DMS79 treated with DMSO at 0.1 percent for 48 hours (cell line): ENCODE results near the gene PADI2.

ENCODE experiments used
- DNase-seq: peaks from one replicate; lab custom pipeline; 2025; lab: John Stamatoyannopoulos, UW

Gene PADI2

DNA sequence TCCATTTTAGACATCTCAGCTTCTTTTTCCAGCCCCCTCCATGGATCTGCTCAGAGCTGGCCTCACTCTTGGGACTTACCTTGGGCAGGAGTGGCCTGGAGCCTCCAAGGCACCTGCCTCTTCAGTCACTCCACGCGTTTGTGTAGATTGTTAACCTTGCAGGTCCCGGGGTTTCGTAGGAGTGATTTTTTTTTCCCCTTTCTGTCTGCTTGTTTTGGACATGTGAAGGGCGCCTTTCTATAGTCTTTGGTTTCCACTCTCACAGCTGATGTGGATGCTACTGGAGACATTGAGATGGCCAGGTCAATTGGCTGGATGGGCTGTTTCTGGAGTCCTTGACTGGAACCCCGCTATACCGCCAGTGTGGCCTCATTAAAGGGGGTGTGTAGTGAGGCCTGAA lies 63.5 kb downstream of the PADI2 start:
- DNase-seq: no peak

DNA sequence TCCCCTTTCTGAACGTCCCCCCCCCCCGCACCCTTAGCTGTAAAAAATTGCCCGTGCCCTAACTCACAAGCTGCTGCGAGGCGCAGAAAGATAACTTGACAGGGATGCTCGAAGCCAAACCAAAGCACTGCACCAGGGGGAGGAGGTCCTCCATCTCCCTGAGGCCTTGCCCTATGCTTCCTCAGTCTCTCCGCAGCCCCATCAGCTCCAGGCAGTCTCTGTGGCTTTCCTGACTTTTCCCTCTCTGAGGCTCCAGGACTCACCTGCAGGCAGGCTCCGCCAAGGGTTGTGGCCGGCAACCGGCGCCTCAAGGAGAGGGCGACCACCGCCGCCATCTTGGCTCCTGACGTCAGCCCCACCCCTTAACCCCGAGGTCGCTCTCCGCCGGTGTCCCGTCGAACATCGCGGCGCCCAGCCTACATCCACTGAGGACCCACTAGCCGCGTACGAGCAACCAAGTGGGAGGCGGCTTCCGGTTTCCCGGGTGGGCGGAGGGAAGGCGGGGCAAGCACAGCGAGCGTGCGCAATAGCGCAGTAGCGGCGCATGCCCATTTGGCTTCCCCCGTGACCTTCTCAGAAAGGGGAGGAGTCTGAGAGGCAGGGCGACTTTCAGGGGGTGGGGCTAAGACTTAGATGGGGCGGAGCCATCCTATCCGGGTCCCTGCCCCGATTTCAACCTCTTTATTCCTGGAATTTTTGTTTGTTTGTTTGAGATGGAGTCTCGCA lies 65.4 kb downstream of the PADI2 start, which contains the start of gene SDHB:
Gene SDHB (minus strand): TSS at position 348 of the 726 bp plus-strand sequence. CDS start 13 bp downstream, at position 335.
- DNase-seq: peak; percentile 96

DNA sequence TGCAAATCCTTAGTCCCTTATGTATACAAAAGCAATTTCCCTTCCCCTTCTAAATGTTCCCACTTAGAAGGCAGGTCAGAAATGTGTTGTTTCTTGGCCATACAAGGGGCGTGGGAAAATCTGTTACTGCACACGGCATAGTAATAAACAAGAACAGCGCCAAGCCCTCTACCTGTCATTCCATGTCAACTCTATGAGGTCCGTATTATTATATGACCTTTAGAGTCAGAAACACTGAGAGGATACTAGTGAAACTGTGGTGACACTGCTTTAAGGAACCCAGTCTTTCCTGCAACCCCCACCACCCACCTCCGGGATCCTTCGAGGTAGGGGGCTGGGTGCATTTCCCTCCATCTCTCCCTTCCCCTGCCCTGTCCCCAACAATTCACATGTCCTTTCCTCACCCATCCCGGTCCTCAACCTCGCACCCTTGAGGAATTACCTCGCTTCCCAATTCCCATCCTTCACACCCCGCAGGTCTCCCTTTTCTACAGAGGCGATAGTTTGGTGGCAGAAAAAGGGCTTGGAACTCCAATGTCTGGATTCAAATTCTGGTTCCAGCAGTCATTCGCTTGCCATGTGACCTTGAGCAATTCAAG lies 66.1 kb downstream of the PADI2 start:
- DNase-seq: no peak

DNA sequence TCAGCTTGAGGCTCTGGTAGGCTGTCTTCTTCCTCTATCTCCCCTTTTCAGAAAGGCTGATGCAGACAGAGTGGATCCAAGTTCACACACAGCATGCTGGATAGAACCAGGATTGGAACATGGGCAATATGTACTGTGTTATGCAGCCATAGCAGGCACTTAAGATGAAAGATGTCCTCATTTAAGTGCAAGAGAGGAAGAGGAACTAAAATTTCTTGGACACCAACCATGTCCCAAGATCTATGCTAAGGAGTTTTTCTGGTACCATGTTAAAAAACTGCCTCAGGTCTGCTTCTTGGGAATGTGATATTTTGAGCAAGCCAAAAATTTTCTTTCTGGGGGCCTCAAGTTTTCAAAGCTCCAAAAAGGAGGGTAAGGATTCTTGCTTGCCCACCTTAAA lies 66.6 kb downstream of the PADI2 start:
- DNase-seq: no peak

DNA sequence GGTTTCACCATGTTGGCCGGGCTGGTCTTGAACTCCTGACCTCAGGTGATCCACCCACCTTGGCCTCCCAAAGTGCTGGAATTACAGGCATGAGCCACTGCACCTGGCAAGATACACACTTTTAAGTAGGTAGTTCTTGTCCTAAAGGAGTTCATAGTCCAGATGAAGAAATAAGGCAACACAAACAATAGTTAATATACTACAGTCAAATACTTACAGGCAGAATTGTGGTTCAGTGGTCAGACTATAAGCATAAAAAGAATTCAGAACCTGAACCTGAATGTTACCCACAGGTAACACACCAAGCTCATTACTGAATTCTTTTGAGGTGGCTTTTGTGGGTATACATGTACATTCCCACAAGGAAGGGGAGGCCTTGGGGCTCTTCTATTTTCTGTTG lies 67.2 kb downstream of the PADI2 start:
- DNase-seq: no peak

DNA sequence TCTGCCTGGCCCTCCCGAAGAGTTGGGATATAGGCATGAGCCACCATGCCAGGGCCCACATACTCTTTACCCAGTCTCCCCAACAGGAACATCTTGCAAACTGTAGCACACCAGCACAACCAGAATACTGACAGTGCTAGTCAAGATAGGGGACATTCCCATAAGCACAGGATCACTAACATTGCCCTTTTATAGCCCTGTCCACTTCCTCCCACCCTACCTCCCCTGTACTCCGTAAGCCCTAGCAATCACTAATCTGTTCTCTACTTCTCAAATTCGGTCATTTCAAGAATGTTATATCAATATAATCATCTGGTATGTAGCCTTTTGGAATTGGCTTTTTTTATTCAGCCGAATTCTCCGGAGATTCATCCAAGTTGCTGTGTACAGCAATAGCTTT lies 71.3 kb downstream of the PADI2 start:
- no peak for DNase-seq

DNA sequence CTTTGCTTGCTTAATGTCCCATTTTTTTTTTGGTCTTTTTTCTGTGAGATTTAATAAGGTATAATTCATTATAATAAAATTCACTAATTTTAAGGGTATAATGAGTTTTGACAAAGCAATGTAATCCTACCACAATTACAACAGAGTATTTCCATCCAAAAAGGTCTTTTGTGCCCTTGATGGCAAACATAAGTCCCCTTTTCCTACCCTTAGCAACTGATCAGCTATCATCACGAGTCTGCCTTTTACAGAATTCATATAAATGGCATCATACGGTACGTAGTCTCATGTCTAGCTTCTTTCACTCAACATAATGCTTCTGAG lies 73.0 kb downstream of the PADI2 start:
- no peak for DNase-seq

DNA sequence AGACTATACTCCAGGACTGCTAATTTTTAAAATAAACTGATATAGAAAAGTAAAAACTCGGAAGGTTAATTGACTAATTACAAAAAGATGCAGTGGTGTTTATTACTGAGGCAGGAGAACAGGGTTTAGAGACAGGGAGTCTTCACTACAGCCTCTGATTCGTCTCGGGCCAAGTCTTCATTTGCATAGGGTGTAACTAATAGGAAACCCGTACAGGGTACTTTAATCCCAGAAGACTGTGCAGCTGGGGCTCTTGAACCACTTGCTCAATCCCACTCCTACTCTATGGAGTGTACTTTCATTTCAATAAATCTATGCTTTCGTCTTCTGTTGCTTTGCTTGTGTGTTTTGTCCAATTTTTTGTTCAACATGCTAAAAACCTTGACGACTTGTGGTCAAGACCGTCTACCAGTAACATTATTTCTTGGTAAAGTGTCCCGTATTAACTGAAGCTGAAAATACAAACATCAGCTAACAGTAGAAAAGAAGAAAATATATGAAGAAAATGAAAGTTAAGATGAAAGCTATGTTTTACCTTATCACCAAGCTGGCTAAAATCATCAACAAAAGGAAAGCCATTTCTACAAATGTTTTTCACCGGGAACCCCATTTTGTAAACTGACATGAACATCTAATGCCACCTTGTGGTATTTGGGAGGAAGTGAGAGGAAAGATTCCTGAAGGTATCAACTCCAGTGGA lies 73.5 kb downstream of the PADI2 start:
- peak; percentile 90 for DNase-seq

DNA sequence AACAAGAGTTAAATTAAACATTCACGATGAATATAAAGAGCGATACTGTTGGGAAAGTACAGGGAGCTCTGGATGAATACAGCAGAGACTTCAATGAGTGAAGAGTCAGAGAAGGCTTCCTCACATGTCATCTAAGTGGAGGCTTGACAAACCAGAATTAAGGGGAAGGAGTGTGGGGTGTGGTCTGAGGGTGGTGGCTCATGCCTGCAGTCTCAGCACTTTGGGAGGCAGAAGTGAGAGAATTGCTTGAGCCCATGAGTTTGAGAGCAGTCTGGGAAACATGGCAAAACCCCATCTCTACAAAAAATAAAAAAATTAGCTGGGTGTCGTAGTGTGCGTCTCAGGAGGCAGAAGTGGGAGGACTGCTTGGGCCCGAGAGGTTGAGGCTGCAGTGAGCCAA lies 74.1 kb downstream of the PADI2 start:
- no peak for DNase-seq

DNA sequence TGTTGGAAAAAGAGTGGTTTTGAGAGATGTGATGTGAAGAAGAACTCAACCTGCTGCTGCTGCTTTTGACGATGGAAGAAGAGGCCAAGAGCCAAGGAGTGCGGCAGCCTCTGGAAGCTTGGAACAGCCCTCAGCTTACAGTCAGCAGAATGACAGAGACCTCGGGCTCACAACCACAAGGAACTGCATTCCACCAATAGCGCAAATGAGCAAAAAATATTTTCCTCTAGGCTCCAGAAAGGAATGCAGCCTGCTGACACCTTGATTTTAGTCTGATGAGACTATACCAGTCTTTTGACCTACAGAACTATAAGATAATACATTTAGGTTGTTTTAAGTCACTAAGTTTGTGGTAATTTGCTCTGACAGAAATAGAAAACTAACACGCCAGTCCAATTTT lies 75.6 kb downstream of the PADI2 start:
- DNase-seq: no peak

DNA sequence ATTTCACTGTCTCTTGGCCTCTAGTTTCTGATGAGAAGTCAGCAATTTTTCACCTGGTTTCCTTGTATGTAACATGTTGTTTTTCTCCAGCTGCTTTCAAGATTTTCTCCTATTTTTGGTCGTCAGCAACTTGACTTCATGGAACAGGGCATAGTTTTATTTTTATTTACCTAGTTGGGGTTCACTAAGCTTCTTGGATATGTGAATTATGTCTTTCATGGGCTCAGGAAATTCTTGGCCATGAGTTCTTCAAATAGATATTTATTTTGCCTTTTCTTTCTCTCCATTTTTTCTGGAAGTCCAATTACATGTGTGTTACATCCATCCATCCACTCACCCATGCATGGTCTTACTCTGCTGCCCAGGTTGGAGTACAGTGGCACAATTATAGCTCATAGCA lies 79.1 kb downstream of the PADI2 start:
- no peak for DNase-seq

DNA sequence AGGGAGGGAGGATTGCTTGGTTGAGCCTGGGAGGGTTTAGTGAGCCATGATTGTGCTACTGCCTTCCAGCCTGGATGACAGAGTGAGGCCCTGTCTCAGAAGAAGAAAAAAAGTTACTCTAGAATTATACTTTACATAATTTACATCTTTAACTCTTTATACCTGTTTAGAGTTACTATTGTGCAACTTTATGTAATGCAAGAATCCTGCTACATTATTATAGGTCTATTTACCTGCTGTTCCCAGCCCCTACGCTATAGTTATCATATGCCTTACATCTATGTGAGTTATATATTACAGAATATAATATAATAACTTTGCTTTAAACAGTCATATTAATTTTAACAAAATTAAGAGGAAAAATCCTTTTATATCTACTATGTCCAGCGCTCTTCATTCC lies 79.7 kb downstream of the PADI2 start:
- no peak for DNase-seq

DNA sequence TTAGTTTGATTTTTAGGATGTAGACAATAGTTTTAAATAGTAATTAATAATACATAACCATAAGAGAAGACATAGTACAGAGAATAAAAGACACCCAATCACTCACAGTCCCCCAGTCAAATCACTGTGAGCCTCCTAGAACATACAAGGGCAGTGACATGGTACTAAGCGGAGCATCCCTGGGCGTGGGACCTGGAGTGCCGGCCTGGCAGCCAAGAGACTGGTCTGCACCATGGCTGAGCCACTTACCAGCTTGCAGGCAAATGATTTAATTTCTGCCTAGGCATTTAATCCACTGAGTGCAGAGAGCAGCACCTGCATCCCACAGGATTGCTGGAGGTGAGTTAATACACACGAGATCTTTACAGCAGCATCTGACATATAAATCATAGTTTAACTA lies 85.8 kb downstream of the PADI2 start:
- no peak for DNase-seq

DNA sequence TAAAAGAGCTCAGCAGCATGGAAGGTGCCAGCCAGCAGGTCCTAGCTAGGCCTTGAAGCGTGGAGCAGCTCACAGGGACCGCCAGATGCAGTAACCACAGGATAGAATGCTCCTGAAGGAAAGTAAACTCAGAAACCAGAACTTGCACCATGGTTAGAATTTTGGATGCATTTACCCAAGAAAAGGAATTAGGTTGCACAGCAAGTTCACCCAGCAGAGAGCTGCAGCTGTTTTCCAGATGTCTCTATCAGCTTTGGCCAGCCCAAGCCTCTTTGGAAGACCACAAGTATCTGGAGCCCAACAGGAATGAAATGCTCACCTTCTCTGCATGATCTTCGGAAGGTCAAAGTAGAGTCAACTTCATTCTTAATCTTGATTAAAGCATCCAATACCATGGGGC lies 86.5 kb downstream of the PADI2 start:
- DNase-seq: no peak

DNA sequence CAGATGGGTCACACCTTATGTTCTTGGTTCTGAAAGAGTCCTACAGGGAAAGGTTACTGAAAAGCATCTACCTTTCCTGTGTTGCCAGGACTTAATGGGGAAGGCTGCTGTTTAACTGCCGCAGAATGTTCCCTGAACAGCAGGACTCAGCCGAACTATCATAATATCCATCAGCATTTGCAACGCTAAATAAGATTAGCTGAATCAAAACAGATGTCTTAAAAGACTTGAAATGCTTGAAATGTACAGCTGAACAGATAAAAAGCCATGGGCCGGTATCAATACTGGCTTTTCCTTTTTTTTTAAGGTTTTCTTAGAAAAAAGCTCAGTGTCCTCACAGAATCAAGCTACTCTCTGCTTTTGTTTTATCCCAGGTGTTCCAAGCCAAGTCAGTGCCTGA lies 87.8 kb downstream of the PADI2 start:
- no peak for DNase-seq

DNA sequence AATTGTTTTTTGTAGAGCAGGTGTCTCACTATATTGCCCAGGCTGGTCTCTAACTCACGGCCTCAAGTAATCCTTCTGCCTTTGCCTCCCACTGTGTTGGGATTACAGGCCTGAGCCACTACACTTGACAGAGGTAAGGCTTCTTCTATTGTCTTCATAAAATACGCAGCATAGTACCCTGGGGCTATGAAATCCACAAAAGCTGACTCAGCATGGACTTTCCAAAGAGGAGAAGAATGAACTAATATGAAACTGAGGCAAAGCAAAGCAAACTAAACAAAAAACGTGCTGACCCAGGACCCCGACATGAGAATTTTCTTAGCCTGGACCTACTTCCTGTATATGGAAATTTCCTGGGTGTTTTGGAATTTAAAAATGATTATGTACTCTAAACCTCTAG lies 89.0 kb downstream of the PADI2 start:
- DNase-seq: no peak

DNA sequence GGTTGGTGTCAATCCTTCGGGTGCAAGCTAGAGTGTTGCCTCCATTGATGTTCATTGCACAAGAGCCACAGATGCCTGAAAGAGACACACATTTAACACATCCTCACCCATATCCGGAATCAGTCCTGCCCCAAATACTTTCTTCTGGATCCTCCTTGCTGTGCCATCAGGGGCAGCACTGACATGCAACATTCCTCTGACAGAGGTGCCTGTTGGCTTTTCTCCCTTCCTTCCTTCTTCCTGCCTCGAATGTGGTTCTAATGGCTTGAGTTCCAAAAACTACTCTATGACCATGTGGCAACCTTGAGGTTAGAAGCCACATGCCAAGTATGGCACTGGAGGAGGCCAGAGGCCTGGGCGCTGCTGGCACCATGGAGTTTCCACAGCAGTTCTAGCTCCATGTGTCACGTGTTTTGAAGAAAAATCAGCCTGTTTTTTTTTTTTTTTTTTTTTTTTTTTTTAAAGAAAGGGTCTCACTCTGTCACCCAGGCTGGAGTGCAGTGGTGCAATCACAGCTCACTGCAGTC lies 90.5 kb downstream of the PADI2 start:
- no peak for DNase-seq

DNA sequence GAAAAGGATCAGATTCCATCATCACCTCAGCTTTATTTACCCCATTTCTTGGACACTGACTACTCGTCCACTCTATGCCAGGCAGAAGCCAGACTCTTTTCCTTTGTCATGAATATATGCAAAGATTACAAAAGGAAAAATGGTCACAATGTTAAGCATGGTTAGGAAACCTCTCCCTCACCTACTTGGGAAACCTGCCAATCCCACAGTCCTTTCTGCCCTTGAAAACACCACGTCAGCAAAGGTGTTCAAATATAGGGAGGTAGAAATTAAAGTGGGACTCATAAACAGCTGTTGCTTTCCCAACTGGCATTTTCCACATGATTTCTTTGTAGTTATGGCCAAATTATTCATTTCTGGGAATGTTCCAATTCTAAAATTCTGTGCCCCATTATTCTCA lies 91.4 kb downstream of the PADI2 start:
- DNase-seq: peak; percentile 89

DNA sequence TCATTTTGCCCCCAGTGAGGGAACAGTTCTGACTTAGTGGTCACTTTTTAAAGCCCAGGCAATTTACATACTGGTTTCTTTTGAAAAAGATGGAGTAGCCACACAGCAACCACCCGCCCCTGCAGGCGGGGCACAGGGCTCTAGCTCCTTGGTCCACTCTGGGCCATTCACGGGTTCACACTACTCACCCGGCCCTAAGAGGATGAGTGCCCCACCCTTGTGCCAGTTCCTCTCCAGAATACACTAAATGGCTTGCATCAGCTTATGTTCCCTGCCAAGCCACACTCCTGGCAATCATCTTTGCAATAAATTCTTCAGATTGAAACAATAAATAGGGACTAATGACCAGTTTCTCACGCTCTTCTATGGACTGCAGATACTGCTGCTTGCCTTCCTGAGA lies 91.8 kb downstream of the PADI2 start:
- peak; percentile 81 for DNase-seq

DNA sequence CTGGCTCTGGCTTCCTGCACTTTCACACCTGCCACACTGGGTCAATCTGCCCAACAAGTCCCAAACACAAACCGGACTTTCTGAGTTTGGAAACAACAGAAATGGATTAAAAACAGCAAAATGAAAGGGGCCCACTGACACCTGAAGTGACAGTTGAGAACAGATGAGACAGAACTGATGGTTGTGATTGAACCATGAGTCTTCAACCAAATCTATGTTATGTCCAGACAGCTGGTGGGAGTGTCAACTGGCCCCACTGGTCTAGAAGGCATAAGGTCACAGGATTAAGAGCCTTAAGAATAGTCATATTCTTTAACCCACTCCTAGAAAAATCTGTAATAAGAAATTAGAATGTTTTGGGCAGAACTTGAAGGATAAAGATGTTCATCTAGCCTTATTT lies 94.5 kb downstream of the PADI2 start:
- no peak for DNase-seq

DNA sequence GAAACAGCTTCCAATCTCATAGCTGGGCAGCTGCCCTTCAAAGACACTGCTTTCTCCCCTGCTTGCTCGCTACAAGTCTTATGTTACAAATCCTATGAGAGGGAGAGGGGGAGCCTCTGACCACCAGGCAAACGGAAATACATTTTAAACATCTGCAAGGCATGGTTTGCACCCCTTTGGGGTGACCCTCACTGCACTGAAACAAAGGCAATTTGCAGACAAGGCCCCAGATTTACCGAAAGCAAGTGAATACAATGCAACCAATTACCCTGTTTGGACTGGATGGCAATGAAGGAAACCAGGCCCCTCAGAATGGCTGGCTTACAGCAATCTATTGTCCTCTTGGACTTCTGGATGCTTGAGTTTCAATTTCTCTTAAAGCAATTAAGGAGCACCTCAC lies 95.7 kb downstream of the PADI2 start:
- DNase-seq: no peak

DNA sequence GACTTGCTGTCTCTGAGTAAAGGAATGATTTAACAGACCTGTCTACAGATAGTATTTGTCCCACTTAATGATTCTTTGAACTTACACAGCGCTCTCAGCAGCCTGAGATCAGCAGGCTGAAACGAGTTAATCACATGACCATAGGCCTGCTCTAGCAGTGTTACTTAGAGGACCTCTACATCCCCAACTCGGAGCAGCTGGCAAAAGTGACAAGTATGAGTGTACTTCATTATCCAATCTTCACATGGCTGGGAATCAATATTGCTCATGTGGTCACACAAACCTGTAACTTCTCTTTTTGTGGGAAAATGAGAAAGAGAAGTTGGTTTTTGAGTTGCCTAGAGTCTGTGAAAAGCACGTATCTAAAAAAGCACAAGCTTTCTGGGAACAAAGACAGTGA lies 96.1 kb downstream of the PADI2 start:
- no peak for DNase-seq

DNA sequence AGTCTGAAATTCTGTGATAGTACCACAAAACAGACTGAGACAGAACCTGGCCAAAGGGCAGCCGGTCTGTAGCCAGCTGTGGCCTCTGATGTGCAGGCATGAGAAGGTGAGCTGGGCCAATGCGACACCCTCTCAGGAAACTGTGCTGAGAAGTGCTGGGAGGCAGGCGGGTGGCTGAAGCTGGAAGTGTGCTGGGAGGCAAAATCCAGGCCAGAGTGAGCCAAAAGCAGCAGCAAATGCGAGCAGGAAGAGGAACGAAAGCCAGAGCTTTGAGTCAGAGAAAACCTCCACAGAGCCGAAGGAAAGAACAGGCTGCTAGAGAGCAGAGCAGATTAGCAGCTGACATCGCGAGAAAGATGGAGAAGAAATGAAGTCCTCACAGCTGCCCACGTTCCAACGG lies 97.4 kb downstream of the PADI2 start:
- no peak for DNase-seq
